Measurements from ENCODE around the gene ZBTB20.

Gene ZBTB20

GRCh38 chr3:114902691-114903101 is 244.4 kb downstream of the ZBTB20 start:
- no peak for DNase-seq

- DNase-seq = no peak
Measured at GRCh38 chr3:114900908-114901307, 246.2 kb downstream of the ZBTB20 start.

GRCh38 chr3:114899186-114899931 is 247.7 kb downstream of the ZBTB20 start:
- no peak for DNase-seq

GRCh38 chr3:114896978-114897377 is 250.1 kb downstream of the ZBTB20 start:
- no peak for DNase-seq

GRCh38 chr3:114893361-114893760 is 253.7 kb downstream of the ZBTB20 start:
- DNase-seq = no peak

- DNase-seq = no peak
Measured at GRCh38 chr3:114892880-114893279, 254.2 kb downstream of the ZBTB20 start.

GRCh38 chr3:114892131-114892879 is 254.8 kb downstream of the ZBTB20 start:
- DNase-seq = no peak

- DNase-seq = no peak
Measured at GRCh38 chr3:114887806-114888205, 259.3 kb downstream of the ZBTB20 start.

GRCh38 chr3:114886905-114887304 is 260.2 kb downstream of the ZBTB20 start:
- no peak for DNase-seq

- DNase-seq = no peak
Measured at GRCh38 chr3:114884213-114884923, 262.7 kb downstream of the ZBTB20 start.

GRCh38 chr3:114880078-114880477 is 267.0 kb downstream of the ZBTB20 start:
- no peak for DNase-seq

GRCh38 chr3:114879059-114880031 is 267.7 kb downstream of the ZBTB20 start:
- no peak for DNase-seq

GRCh38 chr3:114878114-114878839 is 268.8 kb downstream of the ZBTB20 start:
- no peak for DNase-seq

GRCh38 chr3:114877378-114878113 is 269.5 kb downstream of the ZBTB20 start:
- DNase-seq = no peak

- DNase-seq = no peak
Measured at GRCh38 chr3:114874522-114874971, 272.5 kb downstream of the ZBTB20 start.

- DNase-seq = no peak
Measured at GRCh38 chr3:114873591-114873990, 273.5 kb downstream of the ZBTB20 start.

GRCh38 chr3:114872588-114872987 is 274.5 kb downstream of the ZBTB20 start:
- no peak for DNase-seq

GRCh38 chr3:114872050-114872449 is 275.0 kb downstream of the ZBTB20 start:
- no peak for DNase-seq

- DNase-seq = no peak
Measured at GRCh38 chr3:114867835-114868503, 279.1 kb downstream of the ZBTB20 start.

GRCh38 chr3:114867359-114867758 is 279.7 kb downstream of the ZBTB20 start:
- DNase-seq = no peak

Data from CD4-positive, alpha-beta T cell treated with Interleukin-4 for 4 hours (primary cell).